CD4-positive, CD25-positive, alpha-beta regulatory T cell (primary cell): ENCODE results near the gene ANKIB1. TPM values are rescaled to one million over a fixed set of nuclear protein-coding genes. Genes with fewer than 3 reads are reported as not detected.
A peak's percentile ranks its signal among the peaks of the same experiment; 100 is the strongest.

Experiments used
- ATAC-seq, 2 donors: fragments of 150-1000 bp; cut with Tn5 transposase; one replicate each; pipeline ENCODE4 v1.10.0; 2021; ENCODE audit warnings: low read depth in 2 of 2, moderate number of reproducible peaks in 2 of 2, moderate library complexity in 1 of 2
- DNase-seq, 3 donors: peaks; one replicate each; pipeline versions ENCODE4 v3.0.0 to v3.0.0-alpha.2; 2012 to 2022; ENCODE audit warnings: mixed read lengths in 1 of 3
- H3K27ac ChIP-seq: one replicate; pipeline ENCODE4 v1.7.0; 2013; ENCODE audit warnings: mild to moderate bottlenecking, low read length; ENCODE audit not compliant: insufficient read depth, poor library complexity, severe bottlenecking
- H3K27me3 ChIP-seq: one replicate; pipeline ENCODE4 v1.7.0; 2013; ENCODE audit warnings: low read length; ENCODE audit not compliant: control insufficient read depth, insufficient read depth
- H3K36me3 ChIP-seq: one replicate; pipeline ENCODE4 v1.7.0; 2013; ENCODE audit warnings: mild to moderate bottlenecking, low read length, moderate library complexity; ENCODE audit not compliant: control insufficient read depth, insufficient read depth
- H3K4me1 ChIP-seq: 2 replicates; pipeline ENCODE4 v1.7.0; 2013; ENCODE audit warnings: mild to moderate bottlenecking, low read length; ENCODE audit not compliant: insufficient read depth, control insufficient read depth, poor library complexity, severe bottlenecking
- H3K4me3 ChIP-seq: one replicate; pipeline ENCODE4 v1.7.0; 2013; ENCODE audit warnings: low read depth, mild to moderate bottlenecking, low read length, moderate library complexity
- H3K9me3 ChIP-seq, 2 experiments: 1 replicate in 1 of 2; 2 replicates in 1 of 2; pipeline ENCODE4 v1.7.0; 2013; ENCODE audit warnings: low read length in 2 of 2, mild to moderate bottlenecking in 1 of 2, moderate library complexity in 1 of 2; ENCODE audit not compliant: control insufficient read depth in 2 of 2
- H3K27ac Mint-ChIP-seq, 3 donors: one replicate each; pipeline ENCODE4 v1.8.0; 2020 to 2022; ENCODE audit warnings: mild to moderate bottlenecking in 3 of 3, mixed read lengths in 3 of 3, moderate library complexity in 2 of 3
- H3K27me3 Mint-ChIP-seq: one replicate; pipeline ENCODE4 v1.8.0; 2022; ENCODE audit warnings: mild to moderate bottlenecking, mixed read lengths
- H3K36me3 Mint-ChIP-seq: one replicate; pipeline ENCODE4 v1.8.0; 2020; ENCODE audit warnings: mixed read lengths
- H3K4me1 Mint-ChIP-seq, 4 donors: one replicate each; pipeline ENCODE4 v1.8.0; 2020 to 2022; ENCODE audit warnings: mixed read lengths in 4 of 4, mild to moderate bottlenecking in 1 of 4
- H3K4me3 Mint-ChIP-seq, 4 donors: one replicate each; pipeline ENCODE4 v1.8.0; 2020 to 2022; ENCODE audit warnings: mild to moderate bottlenecking in 4 of 4, mixed read lengths in 4 of 4, moderate library complexity in 3 of 4
- H3K9me3 Mint-ChIP-seq, 7 donors: one replicate each; pipeline ENCODE4 v1.8.0; 2020 to 2022; ENCODE audit warnings: mixed read lengths in 7 of 7, mild to moderate bottlenecking in 3 of 7, moderate library complexity in 2 of 7
- polyA plus RNA-seq, 4 donors: library from polyadenylated mRNA; unstranded; fragments of 300-500 nt; fragmentation: Illumina TruSeq; gene quantifications; one replicate each; pipeline ENCODE4 v1.2.3, GENCODE V29; 2021
- total RNA-seq: library from RNA; stranded (reverse); gene quantifications from one replicate; pipeline ENCODE4 v1.2.3, GENCODE V29; 2022

The ANKIB1 gene
- total and polyA plus RNA-seq, 5 donors from 2014 or later = 6.5 to 74.1 (median 11.3) TPM

DNA sequence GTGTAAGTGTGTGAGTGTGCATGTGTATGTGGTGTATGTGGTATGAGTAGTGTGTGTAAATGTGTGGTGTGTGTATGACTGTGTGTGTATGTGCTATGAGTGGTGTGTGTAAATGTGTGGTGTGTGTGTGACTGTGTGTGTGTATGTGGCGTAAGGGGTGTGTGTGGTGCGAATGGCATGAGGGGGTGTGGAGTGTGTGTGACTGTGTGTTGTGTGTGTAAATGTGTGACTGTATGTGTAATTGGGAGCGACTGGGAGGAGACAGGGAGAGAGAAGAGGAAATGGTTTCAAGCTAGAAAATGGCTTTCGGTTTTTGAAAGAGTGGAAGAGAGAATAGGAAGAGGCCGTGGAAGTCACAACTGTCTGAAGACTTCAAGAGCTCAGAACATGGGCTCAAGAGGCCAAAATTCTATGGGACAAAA lies 177.9 kb downstream of the ANKIB1 start:
- H3K27me3 ChIP-seq = peaks cover 3% of the 10 kb centered on the region
- peaks cover 9% of the 10 kb centered on the region for H3K4me1 ChIP-seq
- Mint-ChIP-seq H3K27me3 (peaks cover 24% of the 10 kb centered on the region), H3K9me3 (no peaks in the 10 kb centered on the region), H3K27ac (peak overlapping the region in 1 of 3 donors; percentile 58), H3K36me3 (no peaks in the 10 kb centered on the region), H3K4me1 (peaks cover 5 to 12% (median 9%) of the 10 kb centered on the region in 4 donors), H3K4me3 (peak overlapping the region in 2 of 4 donors; percentile 1 to 72)
- H3K4me3 ChIP-seq = no peak overlapping the region
- DNase-seq (no peak), ATAC-seq (no peak)
- no peak overlapping the region for H3K27ac ChIP-seq
- H3K36me3 ChIP-seq = no peaks in the 10 kb centered on the region
- no peaks in the 10 kb centered on the region for H3K9me3 ChIP-seq

DNA sequence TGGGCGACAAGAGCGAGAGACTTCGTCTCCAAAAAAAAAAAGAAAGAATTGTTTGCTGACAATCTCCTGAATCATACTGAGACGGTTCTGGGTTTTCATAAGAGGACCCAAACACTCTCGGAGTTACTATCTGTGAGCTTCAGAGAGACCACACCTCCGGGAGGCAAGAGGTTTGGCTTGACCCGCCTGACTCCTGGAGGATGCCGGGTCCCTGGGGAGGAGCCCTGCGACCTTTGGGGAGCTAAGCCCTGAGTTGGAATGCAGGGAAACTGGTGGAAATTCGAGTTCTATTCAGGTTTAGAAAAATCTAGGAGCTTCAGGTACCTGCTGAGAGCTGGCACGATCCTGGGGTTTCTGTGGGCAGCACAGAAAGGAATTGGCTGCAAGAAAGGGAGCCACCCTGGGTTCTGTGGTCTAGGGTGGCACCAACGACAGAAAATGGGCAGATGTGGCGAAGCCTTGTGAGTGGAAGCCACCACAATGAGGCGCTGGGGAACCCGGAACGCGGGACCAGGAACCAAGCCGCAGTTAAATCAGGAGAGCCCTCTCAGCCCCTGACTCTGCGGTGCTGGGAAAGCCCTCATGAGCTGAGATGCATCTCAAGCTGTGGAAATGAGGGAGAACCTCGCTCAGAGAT lies 179.7 kb downstream of the ANKIB1 start:
- no peak for ATAC-seq
- H3K27ac Mint-ChIP-seq = no peak overlapping the region

DNA sequence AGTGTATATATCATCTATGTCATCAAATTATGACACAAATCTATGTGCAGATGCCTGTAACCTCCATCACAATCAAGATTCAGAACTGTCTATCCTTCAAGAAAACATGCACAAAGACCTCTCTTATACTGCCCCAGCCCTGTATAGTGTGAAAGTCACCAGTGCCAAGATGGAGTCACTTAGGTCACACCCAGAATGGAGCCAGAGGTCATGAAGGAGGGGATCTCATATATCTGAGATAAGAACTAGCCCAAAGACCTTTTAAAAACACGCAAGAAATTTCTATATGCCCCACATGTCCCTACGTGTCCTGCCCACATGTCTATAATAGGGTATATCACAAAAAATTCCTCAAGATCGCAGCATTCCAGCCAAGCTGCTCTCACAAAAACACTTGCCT lies 181.4 kb downstream of the ANKIB1 start:
- H3K27ac ChIP-seq = no peak overlapping the region
- Mint-ChIP-seq H3K36me3 (no peaks in the 10 kb centered on the region), H3K9me3 (no peaks in the 10 kb centered on the region), H3K27ac (no peak overlapping the region), H3K4me3 (no peak overlapping the region), H3K27me3 (peaks cover 19% of the 10 kb centered on the region), H3K4me1 (peaks cover 5 to 13% (median 13%) of the 10 kb centered on the region in 4 donors)
- H3K4me3 ChIP-seq = no peak overlapping the region
- peaks cover 9% of the 10 kb centered on the region for H3K4me1 ChIP-seq
- peaks cover 3% of the 10 kb centered on the region for H3K27me3 ChIP-seq
- no peaks in the 10 kb centered on the region for H3K36me3 ChIP-seq
- H3K9me3 ChIP-seq = no peaks in the 10 kb centered on the region
- ATAC-seq (no peak), DNase-seq (no peak)

More for the DNA sequence above, 179.7 kb downstream of the ANKIB1 start:
- Histone ChIP-seq H3K9me3 (no peaks in the 10 kb centered on the region), H3K27ac (no peak overlapping the region), H3K4me3 (no peak overlapping the region), H3K27me3 (peaks cover 3% of the 10 kb centered on the region), H3K4me1 (peaks cover 9% of the 10 kb centered on the region), H3K36me3 (no peaks in the 10 kb centered on the region)
- DNase-seq = peak in 1 of 3 donors; percentile 27
- Mint-ChIP-seq H3K4me3 (peak overlapping the region in 1 of 4 donors; percentile 39), H3K9me3 (no peaks in the 10 kb centered on the region), H3K36me3 (no peaks in the 10 kb centered on the region), H3K4me1 (peaks cover 5 to 13% (median 13%) of the 10 kb centered on the region in 4 donors), H3K27me3 (peaks cover 24% of the 10 kb centered on the region)

DNA sequence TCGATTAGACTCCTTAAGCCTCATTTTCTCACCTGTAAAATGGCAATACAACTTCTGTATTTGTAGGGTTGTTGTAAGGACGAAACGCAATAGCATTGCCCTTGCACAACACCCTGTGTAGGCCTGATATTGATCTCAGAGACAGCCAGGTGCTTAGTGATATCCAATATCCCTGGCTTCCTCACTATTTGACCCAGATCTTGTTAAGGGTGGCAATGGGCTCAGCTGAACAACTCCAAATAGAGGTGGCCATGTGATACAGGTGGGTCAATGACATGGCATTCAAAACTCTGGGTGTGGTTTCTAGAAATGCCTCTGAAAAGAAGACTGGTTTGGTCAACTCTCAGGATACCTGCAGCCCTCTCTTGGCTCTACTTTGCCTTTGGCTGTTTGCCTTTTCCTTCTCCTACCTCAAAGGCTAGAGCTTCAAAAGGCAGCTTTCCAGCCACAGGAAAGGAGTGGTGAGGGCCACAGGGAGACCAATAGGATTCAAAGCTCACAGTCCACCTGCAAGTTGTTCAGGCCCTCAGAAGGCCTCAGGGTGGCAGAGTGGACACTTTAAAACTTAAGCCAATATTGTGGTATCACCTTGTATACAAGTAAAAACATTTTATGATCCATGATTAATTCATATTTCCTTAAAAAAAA lies 186.6 kb downstream of the ANKIB1 start:
- Histone ChIP-seq H3K27me3 (no peaks in the 10 kb centered on the region), H3K4me3 (no peak overlapping the region), H3K36me3 (no peaks in the 10 kb centered on the region), H3K9me3 (no peaks in the 10 kb centered on the region), H3K27ac (no peak overlapping the region), H3K4me1 (no peaks in the 10 kb centered on the region)
- peaks cover 0 to 4% (median 0%) of the 10 kb centered on the region in 7 donors for H3K9me3 Mint-ChIP-seq
- H3K4me1 Mint-ChIP-seq = peaks cover 0 to 6% (median 2%) of the 10 kb centered on the region in 4 donors
- peaks cover 15% of the 10 kb centered on the region for H3K27me3 Mint-ChIP-seq
- ATAC-seq (no peak), DNase-seq (no peak)
- H3K36me3 Mint-ChIP-seq = no peaks in the 10 kb centered on the region
- no peak overlapping the region for H3K4me3 Mint-ChIP-seq
- no peak overlapping the region for H3K27ac Mint-ChIP-seq

DNA sequence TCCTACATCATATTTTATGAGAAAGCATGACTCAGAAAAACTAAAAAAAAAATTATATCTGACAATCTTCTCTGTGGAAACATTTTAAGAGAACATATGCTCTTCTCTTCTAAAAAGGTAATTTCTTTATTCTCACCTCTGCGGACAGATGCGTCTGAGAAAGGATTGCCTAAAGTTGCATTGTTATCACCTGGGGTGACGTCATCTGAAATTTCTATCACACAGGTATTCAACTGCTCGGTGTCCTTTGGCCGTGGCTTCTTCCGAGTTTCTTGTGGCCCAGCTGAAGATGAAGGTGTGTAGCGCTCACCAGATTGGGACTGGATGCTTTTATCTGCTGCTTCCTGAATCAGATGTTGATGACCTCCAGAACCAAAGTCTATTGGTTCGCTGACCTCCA lies 187.2 kb downstream of the ANKIB1 start:
- Mint-ChIP-seq H3K9me3 (peaks cover 0 to 4% (median 0%) of the 10 kb centered on the region in 7 donors), H3K36me3 (no peaks in the 10 kb centered on the region), H3K4me1 (peaks cover 0 to 6% (median 2%) of the 10 kb centered on the region in 4 donors), H3K27ac (no peak overlapping the region), H3K27me3 (peaks cover 16% of the 10 kb centered on the region), H3K4me3 (no peak overlapping the region)
- Histone ChIP-seq H3K36me3 (no peaks in the 10 kb centered on the region), H3K9me3 (no peaks in the 10 kb centered on the region), H3K27me3 (no peaks in the 10 kb centered on the region), H3K27ac (no peak overlapping the region), H3K4me3 (no peak overlapping the region), H3K4me1 (no peaks in the 10 kb centered on the region)
- ATAC-seq (no peak), DNase-seq (no peak)

DNA sequence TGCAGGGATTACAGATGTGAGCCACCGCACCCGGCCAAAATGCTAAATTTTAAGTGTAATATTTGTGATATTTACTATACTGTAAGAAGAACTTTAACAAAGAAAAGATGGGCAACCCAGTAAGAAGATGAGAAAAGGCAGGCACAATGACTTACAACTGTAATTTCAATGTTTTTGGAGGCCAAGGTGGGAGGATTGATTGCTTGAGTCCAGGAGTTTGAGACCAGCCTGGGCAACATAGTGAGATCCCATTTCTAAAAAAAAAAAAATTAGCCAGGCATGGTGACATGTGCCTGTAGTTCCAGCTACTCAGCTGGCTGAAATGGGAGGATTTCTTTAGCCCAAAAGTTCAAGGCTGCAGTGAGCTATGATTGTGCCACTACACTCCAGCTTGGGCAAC lies 189.8 kb downstream of the ANKIB1 start:
- no peak for ATAC-seq
- peaks cover 28% of the 10 kb centered on the region for H3K27me3 Mint-ChIP-seq
- no peak overlapping the region for H3K27ac Mint-ChIP-seq

DNA sequence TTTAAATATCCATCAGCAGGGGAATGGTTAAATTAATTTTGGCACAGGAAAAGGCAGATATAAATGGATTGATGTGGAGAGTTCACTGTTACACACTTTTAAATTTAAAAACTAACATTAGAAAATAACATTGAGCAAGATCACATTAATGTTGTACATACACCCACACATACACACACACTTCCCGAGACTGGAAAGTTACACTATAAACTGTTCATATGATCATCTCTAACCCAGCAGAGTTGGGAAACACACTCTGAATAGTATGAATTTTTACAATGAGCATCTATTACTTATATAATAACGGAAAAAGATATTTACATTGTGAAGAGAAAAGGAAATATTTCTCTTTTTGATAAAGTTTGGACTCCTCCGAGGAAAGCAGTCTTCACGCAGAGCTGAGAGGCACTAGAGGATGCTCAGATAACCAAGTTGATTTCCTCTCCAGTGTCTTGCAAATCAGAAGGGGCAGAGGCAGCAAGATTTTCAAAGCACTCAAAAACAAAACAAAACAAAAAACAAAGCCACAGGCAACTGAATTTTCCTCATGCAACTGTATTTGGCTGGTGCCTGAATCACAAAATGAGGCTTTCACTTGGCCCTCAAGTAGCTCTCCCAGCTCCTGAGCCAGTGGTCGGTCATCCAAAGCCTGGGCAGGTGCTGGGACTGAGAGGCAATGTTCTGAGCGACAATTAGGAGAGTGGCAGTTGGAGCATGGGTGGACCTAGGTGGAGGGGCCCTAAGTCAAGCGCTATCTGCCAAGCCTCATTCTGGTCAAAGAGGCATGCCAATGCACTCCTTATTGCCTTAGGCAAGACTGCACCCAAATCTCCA lies 191.1 kb downstream of the ANKIB1 start:
- H3K36me3 ChIP-seq = no peaks in the 10 kb centered on the region
- Mint-ChIP-seq H3K36me3 (no peaks in the 10 kb centered on the region), H3K4me1 (no peaks in the 10 kb centered on the region), H3K27ac (no peak overlapping the region), H3K27me3 (peaks cover 28% of the 10 kb centered on the region), H3K4me3 (no peak overlapping the region), H3K9me3 (peaks cover 0 to 4% (median 0%) of the 10 kb centered on the region in 7 donors)
- no peak overlapping the region for H3K4me3 ChIP-seq
- no peaks in the 10 kb centered on the region for H3K4me1 ChIP-seq
- no peaks in the 10 kb centered on the region for H3K9me3 ChIP-seq
- H3K27me3 ChIP-seq = no peaks in the 10 kb centered on the region
- H3K27ac ChIP-seq = no peak overlapping the region
- ATAC-seq (no peak), DNase-seq (no peak)

More for the DNA sequence above, 189.8 kb downstream of the ANKIB1 start:
- Histone ChIP-seq H3K9me3 (no peaks in the 10 kb centered on the region), H3K36me3 (no peaks in the 10 kb centered on the region), H3K4me3 (no peak overlapping the region), H3K4me1 (no peaks in the 10 kb centered on the region), H3K27me3 (no peaks in the 10 kb centered on the region), H3K27ac (no peak overlapping the region)
- Mint-ChIP-seq H3K36me3 (no peaks in the 10 kb centered on the region), H3K4me3 (no peak overlapping the region), H3K9me3 (peaks cover 0 to 4% (median 0%) of the 10 kb centered on the region in 7 donors), H3K4me1 (no peaks in the 10 kb centered on the region)
- no peak for DNase-seq
